Heart left ventricle (tissue), 16 donors: Measurements from ENCODE around the gene ABLIM1. TPM values are rescaled to one million over a fixed set of nuclear protein-coding genes. Genes with fewer than 3 reads are reported as not detected.
A peak's percentile ranks its signal among the peaks of the same experiment; 100 is the strongest.

Experiments used
- ATAC-seq, 4 donors: fragments of 200-7000 bp; cut with Tn5 transposase; one replicate each; pipeline ENCODE4 v1.9.1; 2020 to 2022; ENCODE audit warnings: moderate library complexity in 4 of 4, mild to moderate bottlenecking in 3 of 4, moderate number of reproducible peaks in 1 of 4
- DNase-seq, 5 donors: peaks; one replicate each; pipeline ENCODE4 v3.0.0-alpha.2; 2020
- H3K27ac ChIP-seq, 12 donors: fragments of 200-600 bp; sonication (generic) in 4 of 12; one replicate each; pipeline versions ENCODE4 v1.5.0 to v1.8.0; 2016 to 2022; ENCODE audit warnings: mild to moderate bottlenecking in 2 of 12
- H3K27me3 ChIP-seq, 9 donors: fragments of 200-600 bp; sonication (generic) in 2 of 9; one replicate each; pipeline versions ENCODE4 v1.5.1 to v1.8.0; 2016 to 2022; ENCODE audit warnings: mild to moderate bottlenecking in 3 of 9
- H3K36me3 ChIP-seq, 9 donors: fragments of 200-600 bp; sonication (generic) in 2 of 9; one replicate each; pipeline versions ENCODE4 v1.5.0 to v1.8.0; 2018 to 2022; ENCODE audit warnings: mild to moderate bottlenecking in 2 of 9
- H3K4me1 ChIP-seq, 12 donors: fragments of 200-600 bp; sonication (generic) in 4 of 12; one replicate each; pipeline versions ENCODE4 v1.5.0 to v1.8.0; 2016 to 2022; ENCODE audit warnings: mild to moderate bottlenecking in 3 of 12
- H3K4me3 ChIP-seq, 12 donors: fragments of 200-600 bp; sonication (generic) in 4 of 12; one replicate each; pipeline versions ENCODE4 v1.5.0 to v1.8.0; 2017 to 2022; ENCODE audit warnings: mild to moderate bottlenecking in 9 of 12, moderate library complexity in 4 of 12
- H3K9me3 ChIP-seq, 12 donors: fragments of 200-600 bp; sonication (generic) in 4 of 12; one replicate each; pipeline versions ENCODE4 v1.5.0 to v1.8.0; 2016 to 2022; ENCODE audit warnings: mild to moderate bottlenecking in 1 of 12
- POLR2A ChIP-seq, 2 donors: fragments of 450-650 bp; IDR thresholded peaks; one replicate each; pipeline ENCODE4 v1.6.1; 2017; ENCODE audit warnings: antibody characterized with exemption in 2 of 2, mild to moderate bottlenecking in 2 of 2, moderate library complexity in 2 of 2
- WGBS, 4 donors: extraction: QIAGEN DNeasy Blood & Tissue Kit in 2 of 4; methylation state at CpG; one replicate each; pipeline versions ENCODE4 v1.1.5 to v1.1.7; 2013 to 2018; 5-methylcytosine and 5-hydroxymethylcytosine counted together
- intact Hi-C, 10 donors: fragments of 100-400 bp; cut with DNase I; formaldehyde crosslinking; loops; one replicate each; pipeline versions ENCODE4 v1.11.1 to v1.14.2; 2022
- polyA plus RNA-seq, 2 donors: library from polyadenylated mRNA; stranded (reverse); fragments of 200-250 nt; gene quantifications; one replicate each; pipeline ENCODE4 v1.2.3, GENCODE V29; 2013
- total RNA-seq, 9 donors: library from RNA; depleted of rRNA in 2 of 9; stranded (reverse); fragments of >200 nt in 2 of 9; fragmentation: NEBNext Ultra II Directional in 3 of 9; extraction: Animal tissue kit (Norgen Biotek cat#: 25700) in 3 of 9; gene quantifications; one replicate each; pipeline versions ENCODE4 v1.1.0 to v1.2.4, GENCODE V29; 2016 to 2023
- TF ChIP-seq, protein P1 (sequence below), 12 donors: fragments of 200-600 bp; sonication (generic) in 4 of 12; IDR thresholded peaks; one replicate each; pipeline versions ENCODE4 v1.5.0 to v1.8.0; 2018 to 2022; ENCODE audit warnings: antibody characterized with exemption in 12 of 12, mild to moderate bottlenecking in 5 of 12
- donor health status: ischemic (EF 13 %, LVEDD 7.1; RV severe dilation, severe dysfunction).
- donor health status: healthy with polysubstance abuse.
- donor health status: DM: no; HTN: yes; CAD: no.
- donor health status: DM: no; HTN: no; CAD: no.
- donor health status: ischemic (EF 25% LVEDD 6.9; RV normal size, moderate dysfunction).
- donor health status: ischemic (EF 25% LVEDD 5.7; RV mildly dilated, moderate dysfunction).
- donor health status: healthy.
- donor health status: DM: yes; HTN: yes; CAD: no.
- donor health status: ischemic (EF 35%, LVEDD 5.7; RV mildly dilated, moderate dysfunction).
- donor health status: nonischemic (EF 11% LVEDD 7.7; RV severe dilation, severe dysfunction).
- donor health status: DM: yes; HTN: yes; CAD: no.
- donor health status: PGD.
- donor health status: ischemic (EF 29% LVEDD 5.4; RV normal size, mild dysfunction).
- donor health status: nonischemic (EF 23%, LVEDD 6.1; RV moderate dilation, normal function).

Gene ABLIM1
- total and polyA plus RNA-seq, 11 donors = 242 to 713 (median 561) TPM

DNA sequence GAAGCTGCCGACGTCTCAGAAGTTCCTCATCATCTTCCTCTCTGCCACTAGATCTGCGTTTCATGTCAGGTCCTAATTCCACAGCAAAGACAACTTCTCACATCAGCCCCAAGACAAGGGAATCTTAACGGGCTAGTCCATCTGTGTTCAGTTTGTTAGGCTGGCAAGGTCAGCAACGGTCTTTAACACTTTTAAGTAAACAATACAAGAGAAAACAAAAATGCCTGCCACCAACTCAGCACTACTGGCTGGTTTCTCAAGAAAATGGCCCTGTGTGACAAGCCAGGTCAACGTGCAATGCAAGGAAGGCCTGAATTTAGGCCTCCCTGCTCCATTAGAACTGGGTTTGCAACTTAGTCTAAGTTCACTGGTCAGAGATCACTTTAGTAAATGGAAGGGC is 212.7 kb downstream of the ABLIM1 start:
- Histone ChIP-seq H3K27me3 (no peaks in the 10 kb centered on the region), H3K36me3 (peaks cover 0 to 100% (median 69%) of the 10 kb centered on the region in 9 donors), H3K27ac (no peak overlapping the region), H3K9me3 (no peaks in the 10 kb centered on the region), H3K4me1 (peaks cover 0 to 21% (median 4%) of the 10 kb centered on the region in 12 donors), H3K4me3 (no peak overlapping the region)
- WGBS, 4 donors = 73 to 90% (median 81%) methylated on average over 6 of the region's 6 CpGs
- TF ChIP-seq, protein P1, sequence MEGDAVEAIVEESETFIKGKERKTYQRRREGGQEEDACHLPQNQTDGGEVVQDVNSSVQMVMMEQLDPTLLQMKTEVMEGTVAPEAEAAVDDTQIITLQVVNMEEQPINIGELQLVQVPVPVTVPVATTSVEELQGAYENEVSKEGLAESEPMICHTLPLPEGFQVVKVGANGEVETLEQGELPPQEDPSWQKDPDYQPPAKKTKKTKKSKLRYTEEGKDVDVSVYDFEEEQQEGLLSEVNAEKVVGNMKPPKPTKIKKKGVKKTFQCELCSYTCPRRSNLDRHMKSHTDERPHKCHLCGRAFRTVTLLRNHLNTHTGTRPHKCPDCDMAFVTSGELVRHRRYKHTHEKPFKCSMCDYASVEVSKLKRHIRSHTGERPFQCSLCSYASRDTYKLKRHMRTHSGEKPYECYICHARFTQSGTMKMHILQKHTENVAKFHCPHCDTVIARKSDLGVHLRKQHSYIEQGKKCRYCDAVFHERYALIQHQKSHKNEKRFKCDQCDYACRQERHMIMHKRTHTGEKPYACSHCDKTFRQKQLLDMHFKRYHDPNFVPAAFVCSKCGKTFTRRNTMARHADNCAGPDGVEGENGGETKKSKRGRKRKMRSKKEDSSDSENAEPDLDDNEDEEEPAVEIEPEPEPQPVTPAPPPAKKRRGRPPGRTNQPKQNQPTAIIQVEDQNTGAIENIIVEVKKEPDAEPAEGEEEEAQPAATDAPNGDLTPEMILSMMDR (IDR thresholded peaks at IDR 0.05) = no peak
- no peak for TF ChIP-seq POLR2A (IDR thresholded peaks at IDR 0.05)
- DNase-seq (no peak), ATAC-seq (no peak)
- intact Hi-C loops = no loop called here

DNA sequence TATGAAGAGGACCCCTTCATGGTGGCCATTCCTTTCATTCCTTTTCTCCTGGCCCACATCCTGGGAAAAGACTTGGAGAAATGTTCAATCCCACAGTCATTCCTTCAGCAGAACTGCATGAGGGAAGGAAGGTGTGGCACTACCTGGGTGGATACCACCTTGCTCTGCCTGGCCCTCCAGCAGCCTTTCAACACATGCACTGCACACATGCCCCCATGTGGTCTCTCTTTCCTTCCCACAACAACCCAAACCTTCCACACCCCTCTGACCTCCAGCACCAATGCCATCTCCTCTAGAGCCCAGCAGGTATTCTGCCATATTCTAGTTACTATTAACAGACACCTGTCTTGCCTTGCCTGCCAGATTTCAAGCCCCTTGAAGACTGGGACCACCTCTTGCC is 213.3 kb downstream of the ABLIM1 start:
- Histone ChIP-seq H3K27ac (no peak overlapping the region), H3K4me1 (peaks cover 0 to 19% (median 3%) of the 10 kb centered on the region in 12 donors), H3K9me3 (no peaks in the 10 kb centered on the region), H3K27me3 (no peaks in the 10 kb centered on the region), H3K4me3 (no peak overlapping the region), H3K36me3 (peaks cover 0 to 100% (median 74%) of the 10 kb centered on the region in 9 donors)
- TF ChIP-seq, protein P1 (IDR thresholded peaks at IDR 0.05) = no peak
- TF ChIP-seq POLR2A (IDR thresholded peaks at IDR 0.05) = no peak
- DNase-seq (no peak), ATAC-seq (peak in 3 of 4 donors; percentile 11 to 21 (median 20))
- intact Hi-C loops = no loop called here

DNA sequence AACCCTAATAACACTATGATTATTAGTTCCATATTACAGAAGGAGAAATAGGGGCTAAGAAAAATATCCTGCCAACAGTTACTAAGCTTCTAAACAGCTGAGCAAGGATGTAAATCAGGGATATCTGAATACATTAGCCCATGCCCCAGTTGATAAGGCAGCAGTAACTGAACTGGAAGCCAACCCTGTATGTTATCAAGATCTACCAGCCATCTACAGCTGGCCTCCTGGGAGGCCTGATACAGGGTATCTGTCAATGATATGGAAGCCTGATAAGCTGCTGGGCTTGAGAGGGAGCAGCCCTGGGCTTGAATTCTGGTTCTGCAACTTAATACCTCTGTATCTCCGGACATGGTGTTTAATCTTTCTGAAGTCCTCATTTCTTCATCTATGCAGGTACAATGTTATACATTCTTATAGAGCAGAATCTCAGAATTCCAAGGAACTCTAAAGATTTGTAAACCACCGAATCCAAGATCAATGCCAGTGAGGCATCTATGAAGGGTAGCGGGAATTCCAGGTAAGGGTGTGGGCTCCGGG is 215.9 kb downstream of the ABLIM1 start:
- TF ChIP-seq POLR2A (IDR thresholded peaks at IDR 0.05) = no peak
- ATAC-seq (no peak), DNase-seq (no peak)
- Histone ChIP-seq H3K9me3 (no peaks in the 10 kb centered on the region), H3K27me3 (no peaks in the 10 kb centered on the region), H3K27ac (no peak overlapping the region), H3K4me1 (peaks cover 0 to 7% (median 0%) of the 10 kb centered on the region in 12 donors), H3K36me3 (peaks cover 3 to 100% (median 90%) of the 10 kb centered on the region in 9 donors), H3K4me3 (no peak overlapping the region)
- intact Hi-C loops = no loop called here
- 72 to 80% (median 76%) methylated on average over 4 of the region's 4 CpGs for WGBS, 4 donors

DNA sequence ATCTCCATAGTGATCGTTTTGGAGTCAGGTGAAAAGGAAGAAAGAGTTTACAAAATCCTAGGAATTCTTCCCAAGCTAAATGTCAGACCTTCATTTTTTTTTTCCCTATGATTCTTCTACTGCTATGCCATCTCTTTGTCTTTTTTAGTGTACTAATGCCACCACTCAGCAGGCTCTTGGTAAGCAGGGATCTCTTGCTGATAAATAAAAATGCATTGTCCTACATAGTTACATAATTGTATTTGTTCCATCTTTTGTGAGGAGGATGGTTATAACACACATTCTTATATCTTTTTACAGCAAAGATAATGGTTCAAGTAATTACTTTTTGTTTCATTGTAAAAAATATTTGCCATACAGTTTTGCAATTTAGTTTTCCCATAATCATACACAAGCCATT is 217.0 kb downstream of the ABLIM1 start:
- Histone ChIP-seq H3K4me3 (no peak overlapping the region), H3K27ac (no peak overlapping the region), H3K36me3 (peaks cover 3 to 100% (median 93%) of the 10 kb centered on the region in 9 donors), H3K4me1 (no peaks in the 10 kb centered on the region), H3K27me3 (no peaks in the 10 kb centered on the region), H3K9me3 (no peaks in the 10 kb centered on the region)
- no peak for TF ChIP-seq POLR2A (IDR thresholded peaks at IDR 0.05)
- TF ChIP-seq, protein P1 (IDR thresholded peaks at IDR 0.05) = no peak
- no peak for ATAC-seq
- no peak for DNase-seq
- WGBS, 4 donors = 84 to 93% (median 87%) methylated on average over 1 of the region's 1 CpG
- intact Hi-C loops = no loop called here
